ENCODE measurements around the gene ZNF415.
"Not testable (repeated sequence)": the region's sequence is repeated elsewhere in the genome, so short reads cannot be mapped to it uniquely, and the experiment has no call there.

ZNF415 gene

DNA sequence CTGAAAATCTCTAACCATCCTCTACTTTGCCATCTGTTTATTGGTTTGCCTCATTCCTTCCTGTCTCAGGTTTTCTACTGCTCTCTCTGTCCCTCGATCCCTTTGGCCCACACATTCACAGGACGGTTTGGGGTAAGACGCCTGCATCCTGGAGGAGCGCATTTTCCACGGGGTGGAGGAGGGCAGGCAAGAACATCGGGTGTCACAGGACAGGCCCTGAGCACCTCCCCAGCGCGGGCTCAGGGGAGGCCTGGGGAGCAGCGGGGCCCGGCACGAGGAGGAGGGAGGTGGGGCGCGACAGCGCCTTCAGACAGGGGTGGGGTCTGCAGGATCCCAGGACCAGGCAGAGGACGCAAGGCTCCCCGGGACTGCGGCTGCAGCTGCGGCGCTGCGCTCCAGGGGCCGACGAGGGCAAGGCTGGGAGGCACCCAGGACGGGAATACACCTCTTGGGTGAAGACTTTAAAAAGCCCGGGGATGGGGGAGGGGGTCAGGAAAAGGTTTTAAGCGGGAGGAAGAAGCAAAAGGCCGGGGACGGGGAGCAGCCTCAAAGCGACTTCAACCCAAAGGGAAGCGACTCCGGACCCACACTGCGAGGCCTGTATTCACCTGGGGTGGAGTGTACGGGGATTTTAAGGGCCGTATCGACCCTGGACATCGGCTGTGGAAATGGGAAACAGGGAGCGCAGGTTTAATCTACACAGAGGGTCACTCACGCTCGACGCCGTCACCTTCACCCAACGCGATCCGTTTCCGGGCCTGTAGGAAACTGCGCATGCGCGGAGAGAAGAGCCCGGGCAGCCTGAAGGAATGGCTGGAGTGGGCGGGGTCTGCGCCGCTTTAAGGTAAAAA is at the start of gene ZNF415:
ZNF415 (minus strand) TSS at position 770 of the 851 bp plus-strand sequence. CDS start 10,234 bp downstream, outside the sequence.
- DNase-seq (ENCODE audit: low read depth, low spot score) = no peak

- no peak for DNase-seq (ENCODE audit: low read depth, low spot score)
Measured at GRCh38 chr19:53182202-53182601, 49.5 kb upstream of the ZNF415 start.

- no peak for DNase-seq (ENCODE audit: low read depth, low spot score)
Measured at GRCh38 chr19:53177986-53178385, 45.3 kb upstream of the ZNF415 start.

DNA sequence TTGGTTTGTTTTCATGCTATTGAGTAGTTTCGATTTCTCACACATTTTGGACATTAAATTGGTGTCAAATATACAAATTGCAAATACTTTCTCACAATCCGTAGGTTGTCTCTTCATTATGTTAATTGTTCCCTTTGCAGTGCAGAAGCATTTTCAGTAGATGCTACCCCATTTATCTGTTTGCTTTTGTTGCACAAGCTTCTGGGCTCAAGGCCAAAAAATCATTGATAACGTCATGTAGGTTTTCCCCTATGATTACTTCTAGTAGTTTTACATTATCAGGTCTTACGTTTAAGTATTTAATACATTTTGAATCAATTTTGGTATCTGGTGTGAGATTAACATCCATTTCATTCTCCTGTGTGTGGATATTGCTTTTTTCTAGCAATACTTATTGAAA is 40.2 kb upstream of the ZNF415 start:
- DNase-seq (ENCODE audit: low read depth, low spot score) = no peak

- DNase-seq (ENCODE audit: low read depth, low spot score) = no peak
Measured at GRCh38 chr19:53165691-53166091, 33.0 kb upstream of the ZNF415 start.

GRCh38 chr19:53161123-53161522 is 28.4 kb upstream of the ZNF415 start:
- DNase-seq (ENCODE audit: low read depth, low spot score) = no peak

- no peak for DNase-seq (ENCODE audit: low read depth, low spot score)
Measured at GRCh38 chr19:53160350-53160749, 27.6 kb upstream of the ZNF415 start.

DNA sequence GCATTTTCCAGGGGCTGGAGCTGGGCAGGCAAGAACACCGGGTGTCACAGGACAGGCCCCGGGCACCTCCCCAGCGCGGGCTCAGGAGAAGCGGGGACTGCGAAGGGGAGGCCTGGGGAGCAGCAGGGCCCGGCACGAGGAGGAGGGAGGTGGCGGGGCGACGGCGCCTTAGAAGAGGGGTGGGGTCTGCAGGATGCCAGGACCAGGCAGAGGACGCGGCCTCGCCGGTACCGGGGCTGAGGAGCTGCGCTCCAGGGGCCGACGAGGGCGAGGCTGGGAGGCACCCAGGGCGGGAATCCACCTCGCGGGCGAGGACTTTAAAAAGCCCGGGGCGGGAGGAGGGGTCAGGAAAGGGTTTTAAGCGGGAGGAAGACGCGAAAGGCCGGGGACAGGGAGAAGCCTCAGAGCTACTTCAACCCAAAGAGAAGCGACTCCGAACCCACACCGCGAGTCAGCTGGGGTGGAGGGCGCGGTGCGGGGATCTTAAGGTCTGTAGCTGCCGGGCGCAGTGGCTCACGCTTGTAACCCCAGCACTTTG is 25.5 kb upstream of the ZNF415 start:
- DNase-seq (ENCODE audit: low read depth, low spot score) = no peak

- no peak for DNase-seq (ENCODE audit: low read depth, low spot score)
Measured at GRCh38 chr19:53157626-53158025, 24.9 kb upstream of the ZNF415 start.

- DNase-seq (ENCODE audit: low read depth, low spot score) = no peak
Measured at GRCh38 chr19:53156850-53157249, 24.1 kb upstream of the ZNF415 start.

GRCh38 chr19:53147645-53148044 is 14.9 kb upstream of the ZNF415 start:
- no peak for DNase-seq (ENCODE audit: low read depth, low spot score)

- no peak for DNase-seq (ENCODE audit: low read depth, low spot score)
Measured at GRCh38 chr19:53140351-53140750, 7.6 kb upstream of the ZNF415 start.

DNA sequence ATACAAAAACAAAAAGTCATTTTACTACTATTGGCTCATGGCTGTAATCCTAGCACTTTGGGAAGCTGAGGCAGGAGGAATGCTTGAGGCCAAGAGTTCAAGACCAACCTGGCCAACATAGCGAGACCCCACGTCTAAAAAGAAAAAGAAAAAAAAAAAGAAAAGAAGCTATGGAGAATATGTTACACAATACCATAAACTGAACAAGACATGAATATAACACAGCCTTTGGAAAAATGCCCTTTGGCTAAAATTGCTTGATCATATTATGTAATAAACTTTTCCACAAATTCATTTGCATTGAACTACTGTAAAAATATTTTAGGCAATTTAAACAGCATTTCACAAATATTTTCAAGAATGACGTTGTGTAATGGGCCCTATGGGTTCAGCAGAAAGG is 3.7 kb upstream of the ZNF415 start:
- DNase-seq (ENCODE audit: low read depth, low spot score) = no peak

GRCh38 chr19:53131727-53132126 is 983 bp downstream of the ZNF415 start:
- no peak for DNase-seq (ENCODE audit: low read depth, low spot score)

DNA sequence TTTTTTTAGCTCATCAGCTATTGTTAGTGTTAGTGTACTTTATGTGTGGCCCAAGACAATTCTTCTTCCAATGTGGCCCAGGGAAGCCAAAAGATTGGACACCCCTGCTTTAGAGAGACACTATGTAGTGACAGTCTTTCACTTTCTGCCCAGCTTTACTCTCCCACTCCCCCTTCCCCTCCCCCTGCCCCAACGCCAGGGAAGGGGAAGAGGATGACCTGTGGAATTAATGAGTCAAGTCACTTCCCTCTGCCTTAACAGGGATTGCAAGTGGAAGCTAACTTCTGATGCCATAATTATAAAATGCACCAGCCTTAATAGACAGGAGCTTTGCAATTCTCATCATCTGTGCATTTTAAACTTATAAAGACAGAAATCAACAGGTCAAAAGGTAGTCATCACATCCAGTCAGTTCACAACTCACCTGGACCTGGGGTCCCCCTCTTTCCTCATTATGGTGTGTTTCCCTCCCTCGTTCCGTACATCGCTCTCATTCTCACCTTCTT is 1.6 kb downstream of the ZNF415 start:
- no peak for DNase-seq (ENCODE audit: low read depth, low spot score)

DNA sequence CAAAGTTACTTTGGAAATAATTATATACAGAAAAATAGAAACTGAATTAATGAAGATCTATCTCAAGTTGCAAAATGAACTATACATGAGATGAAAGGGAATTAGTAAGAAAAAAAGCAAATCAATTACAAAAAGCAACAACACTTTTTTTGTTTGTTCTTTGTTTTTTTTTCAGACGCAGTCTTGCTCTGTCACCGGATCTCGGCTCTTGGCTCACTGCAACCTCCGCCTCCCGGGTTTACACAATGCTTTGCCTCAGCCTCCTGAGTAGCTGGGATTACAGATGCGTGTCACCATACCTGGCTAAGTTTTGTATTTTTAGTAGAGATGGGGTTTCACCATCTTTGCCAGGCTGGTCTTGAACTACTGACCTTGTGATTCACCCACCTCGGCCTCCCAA is 2.2 kb downstream of the ZNF415 start:
- DNase-seq (ENCODE audit: low read depth, low spot score) = no peak

GRCh38 chr19:53126733-53127526 is 5.8 kb downstream of the ZNF415 start:
- not testable (repeated sequence) for DNase-seq (ENCODE audit: low read depth, low spot score)

- no peak for DNase-seq (ENCODE audit: low read depth, low spot score)
Measured at GRCh38 chr19:53123400-53123799, 9.3 kb downstream of the ZNF415 start.

- DNase-seq (ENCODE audit: low read depth, low spot score) = no peak
Measured at GRCh38 chr19:53112286-53112685, 20.4 kb downstream of the ZNF415 start.

- DNase-seq (ENCODE audit: low read depth, low spot score) = no peak
Measured at GRCh38 chr19:53109527-53109926, 23.2 kb downstream of the ZNF415 start.

GRCh38 chr19:53103234-53104203 is 29.2 kb downstream of the ZNF415 start, which contains the start of gene ZNF160:
Gene ZNF160 (minus strand): TSS chr19:53103422. CDS start chr19:53086276, 17,146 bp downstream.
- DNase-seq (ENCODE audit: low read depth, low spot score) = peak; percentile 85
